ENCODE data around the gene SHISA8. TPM values are rescaled to one million over a fixed set of nuclear protein-coding genes. Genes with fewer than 3 reads are reported as not detected.

The SHISA8 gene
- total RNA-seq, 2 experiments from 2014 or later, result 0.74 TPM; not detected in 1

DNA sequence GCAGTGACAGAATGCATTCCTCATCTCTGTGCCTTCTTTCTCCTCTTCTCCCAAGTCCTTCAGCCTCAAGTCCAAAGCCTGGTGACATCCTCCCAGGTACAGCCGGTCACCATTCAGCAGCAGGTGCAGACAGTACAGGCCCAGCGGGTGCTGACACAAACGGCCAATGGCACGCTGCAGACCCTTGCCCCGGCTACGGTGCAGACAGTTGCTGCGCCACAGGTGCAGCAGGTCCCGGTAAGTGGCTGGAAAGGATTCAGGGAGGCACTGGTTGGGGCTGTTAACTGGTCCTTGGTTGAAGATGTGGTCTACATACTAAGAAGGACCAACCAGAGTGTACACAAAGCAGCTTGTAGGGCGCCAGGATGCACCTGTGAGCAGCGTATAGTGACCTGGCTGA is 46.3 kb downstream of the SHISA8 start:
- BruUV-seq (replicated peaks), result no TSS peak
- H3K9me2 ChIP-seq (ENCODE audit: insufficient read depth, low read length), result no peaks in the 10 kb centered on the region
- H3K27ac ChIP-seq (ENCODE audit: low read depth, low read length, poor library complexity, severe bottlenecking), result no peak overlapping the region
- H2AFZ ChIP-seq (ENCODE audit: low read length), result no peak overlapping the region
- POLR2A ChIA-PET, result no interaction called here
- DNase-seq (ENCODE audit: low spot score), result no peak
- TF ChIP-seq, protein P1, sequence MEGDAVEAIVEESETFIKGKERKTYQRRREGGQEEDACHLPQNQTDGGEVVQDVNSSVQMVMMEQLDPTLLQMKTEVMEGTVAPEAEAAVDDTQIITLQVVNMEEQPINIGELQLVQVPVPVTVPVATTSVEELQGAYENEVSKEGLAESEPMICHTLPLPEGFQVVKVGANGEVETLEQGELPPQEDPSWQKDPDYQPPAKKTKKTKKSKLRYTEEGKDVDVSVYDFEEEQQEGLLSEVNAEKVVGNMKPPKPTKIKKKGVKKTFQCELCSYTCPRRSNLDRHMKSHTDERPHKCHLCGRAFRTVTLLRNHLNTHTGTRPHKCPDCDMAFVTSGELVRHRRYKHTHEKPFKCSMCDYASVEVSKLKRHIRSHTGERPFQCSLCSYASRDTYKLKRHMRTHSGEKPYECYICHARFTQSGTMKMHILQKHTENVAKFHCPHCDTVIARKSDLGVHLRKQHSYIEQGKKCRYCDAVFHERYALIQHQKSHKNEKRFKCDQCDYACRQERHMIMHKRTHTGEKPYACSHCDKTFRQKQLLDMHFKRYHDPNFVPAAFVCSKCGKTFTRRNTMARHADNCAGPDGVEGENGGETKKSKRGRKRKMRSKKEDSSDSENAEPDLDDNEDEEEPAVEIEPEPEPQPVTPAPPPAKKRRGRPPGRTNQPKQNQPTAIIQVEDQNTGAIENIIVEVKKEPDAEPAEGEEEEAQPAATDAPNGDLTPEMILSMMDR (conservative IDR thresholded peaks at IDR 0.05; ENCODE audit: low read length), result no peak
- TF ChIP-seq EZH2phosphoT487 (IDR thresholded peaks at IDR 0.05; ENCODE audit: borderline replicate concordance, low read depth, low read length), result no peak
- CTCF ChIA-PET (ENCODE audit: unreplicated experiment), result no interaction called here
- no peak overlapping the region for H3K4me2 ChIP-seq (ENCODE audit: low read length)
- H3K4me3 ChIP-seq (ENCODE audit: low read depth, low read length, poor library complexity, severe bottlenecking), result no peak overlapping the region
- no peaks in the 10 kb centered on the region for H3K9me3 ChIP-seq (ENCODE audit: low read length)
- intact Hi-C loops (cut with micrococcal nuclease; ENCODE audit: unreplicated experiment), result no loop called here
- H4K20me1 ChIP-seq (ENCODE audit: insufficient read depth, low read length), result no peaks in the 10 kb centered on the region
- H3K79me2 ChIP-seq (ENCODE audit: insufficient read depth, low read depth, low read length), result peaks cover 46% of the 10 kb centered on the region
- H3K4me1 ChIP-seq (ENCODE audit: insufficient read depth, low read length, poor library complexity, severe bottlenecking), result peaks cover 15% of the 10 kb centered on the region
- peaks cover 90% of the 10 kb centered on the region for H3K36me3 ChIP-seq (ENCODE audit: insufficient read depth, low read length)

DNA sequence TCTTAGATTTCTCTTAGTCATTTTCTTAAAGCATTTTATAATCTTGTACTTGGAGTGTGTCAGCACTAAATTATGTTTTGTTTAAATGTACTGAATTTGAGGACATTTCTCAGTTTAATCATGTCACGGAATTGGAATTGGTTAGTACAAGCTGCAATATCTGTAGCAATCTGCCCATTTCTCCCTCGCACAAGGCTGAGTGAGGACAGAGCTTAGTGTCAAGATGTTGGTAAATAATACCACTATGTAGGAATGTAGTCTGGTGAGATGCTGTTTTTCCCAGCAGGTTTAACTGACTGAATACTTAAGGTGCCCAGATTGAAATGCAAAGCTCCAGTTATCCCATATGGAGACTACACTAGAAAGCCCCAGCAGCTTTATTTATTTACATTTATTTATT is 51.4 kb downstream of the SHISA8 start:
- intact Hi-C loops (cut with micrococcal nuclease; ENCODE audit: unreplicated experiment), result no loop called here
- DNase-seq (ENCODE audit: low spot score), result no peak
- H4K20me1 ChIP-seq (ENCODE audit: insufficient read depth, low read length), result no peaks in the 10 kb centered on the region; the same call in 1 of the 2 replicates

More for the DNA sequence above, 51.4 kb downstream of the SHISA8 start:
- H3K27ac ChIP-seq (ENCODE audit: low read depth, low read length, poor library complexity, severe bottlenecking), result peak overlapping the region; percentile 98
- H3K4me1 ChIP-seq (ENCODE audit: insufficient read depth, low read length, poor library complexity, severe bottlenecking), result peaks cover 66% of the 10 kb centered on the region
- ChIA-PET POLR2A (interaction anchor here (2.0 to 2.5 kb wide), 3 partner anchors 8 to 24 kb away, joined by 6 to 10 read pairs (median 6); no protein-coding TSS in a partner anchor), CTCF (ENCODE audit: unreplicated experiment) (interaction anchor here (0.6 kb wide), 1 partner anchor 48 kb away, joined by 3 read pairs; no protein-coding TSS in a partner anchor)
- peaks cover 62% of the 10 kb centered on the region for H3K36me3 ChIP-seq (ENCODE audit: insufficient read depth, low read length)
- BruUV-seq (replicated peaks), result no TSS peak
- H3K4me3 ChIP-seq (ENCODE audit: low read depth, low read length, poor library complexity, severe bottlenecking), result peak overlapping the region; percentile 63
- no peaks in the 10 kb centered on the region; the same call in 1 of the 2 replicates for H3K9me3 ChIP-seq (ENCODE audit: low read length)
- TF ChIP-seq, protein P1 (conservative IDR thresholded peaks at IDR 0.05; ENCODE audit: low read length), result no peak
- no peak for TF ChIP-seq EZH2phosphoT487 (IDR thresholded peaks at IDR 0.05; ENCODE audit: borderline replicate concordance, low read depth, low read length)
- no peak overlapping the region for H2AFZ ChIP-seq (ENCODE audit: low read length)
- H3K4me2 ChIP-seq (ENCODE audit: low read length), result peak overlapping the region; percentile 98
- H3K79me2 ChIP-seq (ENCODE audit: insufficient read depth, low read depth, low read length), result peaks cover 95% of the 10 kb centered on the region
- H3K9me2 ChIP-seq (ENCODE audit: insufficient read depth, low read length), result no peaks in the 10 kb centered on the region
